GM12872 (cell line): ENCODE measurements around the gene CLEC16A.

Experiments used
- CTCF ChIP-seq: IDR thresholded peaks from 3 replicates; pipeline ENCODE4 v1.5.1; 2011; ENCODE audit warnings: low read depth, mild to moderate bottlenecking, low read length, moderate library complexity; ENCODE audit not compliant: insufficient read depth

Gene CLEC16A

GRCh38 chr16:11140867-11141266 is 196.5 kb downstream of the CLEC16A start:
- TF ChIP-seq CTCF: no peak

GRCh38 chr16:11141409-11142260 is 197.3 kb downstream of the CLEC16A start:
- no peak for TF ChIP-seq CTCF

- no peak for TF ChIP-seq CTCF
Measured at GRCh38 chr16:11142261-11142630, 197.9 kb downstream of the CLEC16A start.

GRCh38 chr16:11142951-11143350 is 198.6 kb downstream of the CLEC16A start:
- TF ChIP-seq CTCF: no peak

GRCh38 chr16:11143372-11144035 is 199.1 kb downstream of the CLEC16A start:
- TF ChIP-seq CTCF: no peak

GRCh38 chr16:11144122-11144521 is 199.8 kb downstream of the CLEC16A start:
- TF ChIP-seq CTCF: no peak

GRCh38 chr16:11145173-11145818 is 200.9 kb downstream of the CLEC16A start:
- no peak for TF ChIP-seq CTCF
